ENCODE measurements around the gene ATP8B4. TPM values are rescaled to one million over a fixed set of nuclear protein-coding genes. Genes with fewer than 3 reads are reported as not detected.

ATP8B4 gene
- total RNA-seq, 2 experiments from 2014 or later = 25.0 to 30.3 TPM

GRCh38 chr15:49888323-49888693 is 230.7 kb downstream of the ATP8B4 start:
- DNase-seq (no peak), ATAC-seq (ENCODE audit: low read depth) (no peak)
- Mint-ChIP-seq H3K4me3 (no peak overlapping the region), H3K9me3 (no peaks in the 10 kb centered on the region), H3K4me1 (no peaks in the 10 kb centered on the region), H3K36me3 (peaks cover 33% of the 10 kb centered on the region), H3K27ac (no peak overlapping the region), H3K27me3 (no peaks in the 10 kb centered on the region)
- POLR2A ChIA-PET = no interaction called here

- H3K27me3 Mint-ChIP-seq = no peaks in the 10 kb centered on the region
- H3K4me3 Mint-ChIP-seq = no peak overlapping the region
- DNase-seq (no peak), ATAC-seq (ENCODE audit: low read depth) (no peak)
- no peaks in the 10 kb centered on the region for H3K9me3 Mint-ChIP-seq
- peaks cover 30% of the 10 kb centered on the region for H3K36me3 Mint-ChIP-seq
- POLR2A ChIA-PET = no interaction called here
- H3K4me1 Mint-ChIP-seq = no peaks in the 10 kb centered on the region
- H3K27ac Mint-ChIP-seq = no peak overlapping the region
Observed at GRCh38 chr15:49887659-49888322, 231.2 kb downstream of the ATP8B4 start.

GRCh38 chr15:49883121-49883520 is 235.9 kb downstream of the ATP8B4 start:
- Mint-ChIP-seq H3K4me1 (no peaks in the 10 kb centered on the region), H3K9me3 (no peaks in the 10 kb centered on the region), H3K27me3 (no peaks in the 10 kb centered on the region), H3K4me3 (no peak overlapping the region), H3K27ac (no peak overlapping the region), H3K36me3 (peaks cover 18% of the 10 kb centered on the region)
- POLR2A ChIA-PET = no interaction called here
- DNase-seq = no peak
- no peak for ATAC-seq (ENCODE audit: low read depth)

GRCh38 chr15:49881866-49882265 is 237.2 kb downstream of the ATP8B4 start:
- DNase-seq (no peak), ATAC-seq (ENCODE audit: low read depth) (no peak)
- POLR2A ChIA-PET = no interaction called here
- no peak overlapping the region for H3K27ac Mint-ChIP-seq
- H3K27me3 Mint-ChIP-seq = no peaks in the 10 kb centered on the region
- H3K4me1 Mint-ChIP-seq = peaks cover under 1% of the 10 kb centered on the region
- no peaks in the 10 kb centered on the region for H3K9me3 Mint-ChIP-seq
- peaks cover 17% of the 10 kb centered on the region for H3K36me3 Mint-ChIP-seq
- no peak overlapping the region for H3K4me3 Mint-ChIP-seq

- DNase-seq (no peak), ATAC-seq (ENCODE audit: low read depth) (no peak)
- no peak overlapping the region for H3K27ac Mint-ChIP-seq
- POLR2A ChIA-PET = no interaction called here
- peaks cover 2% of the 10 kb centered on the region for H3K4me1 Mint-ChIP-seq
- H3K4me3 Mint-ChIP-seq = no peak overlapping the region
- H3K9me3 Mint-ChIP-seq = no peaks in the 10 kb centered on the region
- H3K27me3 Mint-ChIP-seq = no peaks in the 10 kb centered on the region
- H3K36me3 Mint-ChIP-seq = peaks cover 19% of the 10 kb centered on the region
Observed at GRCh38 chr15:49881433-49881832, 237.6 kb downstream of the ATP8B4 start.

GRCh38 chr15:49877873-49878521 is 241.0 kb downstream of the ATP8B4 start:
- POLR2A ChIA-PET = no interaction called here
- H3K9me3 Mint-ChIP-seq = no peaks in the 10 kb centered on the region
- H3K36me3 Mint-ChIP-seq = peaks cover 24% of the 10 kb centered on the region
- no peaks in the 10 kb centered on the region for H3K27me3 Mint-ChIP-seq
- DNase-seq = no peak
- peaks cover 2% of the 10 kb centered on the region for H3K4me1 Mint-ChIP-seq
- no peak for ATAC-seq (ENCODE audit: low read depth)
- no peak overlapping the region for H3K27ac Mint-ChIP-seq
- no peak overlapping the region for H3K4me3 Mint-ChIP-seq

GRCh38 chr15:49877117-49877872 is 241.7 kb downstream of the ATP8B4 start:
- no peaks in the 10 kb centered on the region for H3K9me3 Mint-ChIP-seq
- ATAC-seq (ENCODE audit: low read depth) (no peak), DNase-seq (no peak)
- no peak overlapping the region for H3K4me3 Mint-ChIP-seq
- POLR2A ChIA-PET = no interaction called here
- H3K36me3 Mint-ChIP-seq = peaks cover 26% of the 10 kb centered on the region
- no peaks in the 10 kb centered on the region for H3K27me3 Mint-ChIP-seq
- peaks cover 2% of the 10 kb centered on the region for H3K4me1 Mint-ChIP-seq
- peak overlapping the region; percentile 43 for H3K27ac Mint-ChIP-seq

GRCh38 chr15:49876401-49877038 is 242.5 kb downstream of the ATP8B4 start:
- no peak overlapping the region for H3K4me3 Mint-ChIP-seq
- peaks cover 2% of the 10 kb centered on the region for H3K4me1 Mint-ChIP-seq
- DNase-seq (no peak), ATAC-seq (ENCODE audit: low read depth) (no peak)
- H3K27ac Mint-ChIP-seq = peak overlapping the region; percentile 43
- H3K27me3 Mint-ChIP-seq = no peaks in the 10 kb centered on the region
- peaks cover 28% of the 10 kb centered on the region for H3K36me3 Mint-ChIP-seq
- H3K9me3 Mint-ChIP-seq = no peaks in the 10 kb centered on the region
- POLR2A ChIA-PET = no interaction called here

GRCh38 chr15:49875392-49875791 is 243.6 kb downstream of the ATP8B4 start:
- H3K27me3 Mint-ChIP-seq = no peaks in the 10 kb centered on the region
- peaks cover 33% of the 10 kb centered on the region for H3K36me3 Mint-ChIP-seq
- peaks cover 2% of the 10 kb centered on the region for H3K4me1 Mint-ChIP-seq
- DNase-seq (no peak), ATAC-seq (ENCODE audit: low read depth) (no peak)
- H3K4me3 Mint-ChIP-seq = no peak overlapping the region
- H3K9me3 Mint-ChIP-seq = no peaks in the 10 kb centered on the region
- POLR2A ChIA-PET = no interaction called here
- no peak overlapping the region for H3K27ac Mint-ChIP-seq

GRCh38 chr15:49870472-49870871 is 248.6 kb downstream of the ATP8B4 start:
- DNase-seq (no peak), ATAC-seq (ENCODE audit: low read depth) (no peak)
- H3K4me3 Mint-ChIP-seq = no peak overlapping the region
- H3K27ac Mint-ChIP-seq = no peak overlapping the region
- POLR2A ChIA-PET = no interaction called here
- H3K4me1 Mint-ChIP-seq = no peaks in the 10 kb centered on the region
- H3K36me3 Mint-ChIP-seq = peaks cover 38% of the 10 kb centered on the region
- no peaks in the 10 kb centered on the region for H3K9me3 Mint-ChIP-seq
- H3K27me3 Mint-ChIP-seq = no peaks in the 10 kb centered on the region

GRCh38 chr15:49868348-49868747 is 250.7 kb downstream of the ATP8B4 start:
- no peaks in the 10 kb centered on the region for H3K4me1 Mint-ChIP-seq

GRCh38 chr15:49865925-49866757 is 252.9 kb downstream of the ATP8B4 start:
- DNase-seq (no peak), ATAC-seq (ENCODE audit: low read depth) (no peak)
- H3K36me3 Mint-ChIP-seq = peaks cover 31% of the 10 kb centered on the region
- peaks cover 2% of the 10 kb centered on the region for H3K27me3 Mint-ChIP-seq
- POLR2A ChIA-PET = no interaction called here
- no peaks in the 10 kb centered on the region for H3K9me3 Mint-ChIP-seq
- no peak overlapping the region for H3K27ac Mint-ChIP-seq
- H3K4me1 Mint-ChIP-seq = no peaks in the 10 kb centered on the region
- no peak overlapping the region for H3K4me3 Mint-ChIP-seq

More at GRCh38 chr15:49868348-49868747, 250.7 kb downstream of the ATP8B4 start:
- Mint-ChIP-seq H3K27ac (no peak overlapping the region), H3K9me3 (no peaks in the 10 kb centered on the region), H3K27me3 (no peaks in the 10 kb centered on the region), H3K4me3 (no peak overlapping the region), H3K36me3 (peaks cover 41% of the 10 kb centered on the region)
- no peak for DNase-seq
- POLR2A ChIA-PET = no interaction called here
- ATAC-seq (ENCODE audit: low read depth) = no peak

- POLR2A ChIA-PET = no interaction called here
- no peaks in the 10 kb centered on the region for H3K4me1 Mint-ChIP-seq
Observed at GRCh38 chr15:49864251-49864650, 254.8 kb downstream of the ATP8B4 start.

More at GRCh38 chr15:49864251-49864650, 254.8 kb downstream of the ATP8B4 start:
- Mint-ChIP-seq H3K27ac (no peak overlapping the region), H3K4me3 (no peak overlapping the region), H3K36me3 (peaks cover 26% of the 10 kb centered on the region), H3K27me3 (peaks cover 2% of the 10 kb centered on the region), H3K9me3 (no peaks in the 10 kb centered on the region)
- DNase-seq (no peak), ATAC-seq (ENCODE audit: low read depth) (no peak)

All from activated naive CD8-positive, alpha-beta T cell treated with anti-CD3 and anti-CD28 coated beads, Interleukin-2, amount 10 ng/mL, durations not matched to agents 7 days and 5 days (primary cell).